GM18508 (cell line): ENCODE data around the gene TMEM106C.

Experiments
- ATAC-seq: cut with Tn5 transposase; IDR thresholded peaks from one replicate; pipeline ENCODE4 v1.9.1; 2021; ENCODE audit warnings: moderate number of reproducible peaks; ENCODE audit not compliant: insufficient read depth, unreplicated experiment

TMEM106C gene

GRCh38 chr12:47978598-47978873, 15.1 kb downstream of the TMEM106C start:
- no peak for ATAC-seq

- no peak for ATAC-seq
Observed at GRCh38 chr12:47979166-47979565, 15.8 kb downstream of the TMEM106C start.

GRCh38 chr12:47979686-47980085, 16.3 kb downstream of the TMEM106C start:
- no peak for ATAC-seq

GRCh38 chr12:47980197-47980596, 16.8 kb downstream of the TMEM106C start:
- ATAC-seq: no peak

- no peak for ATAC-seq
Observed at GRCh38 chr12:47980779-47981495, 17.5 kb downstream of the TMEM106C start.

- no peak for ATAC-seq
Observed at GRCh38 chr12:47981496-47982260, 18.3 kb downstream of the TMEM106C start.

GRCh38 chr12:47982311-47982710, 18.9 kb downstream of the TMEM106C start:
- ATAC-seq: no peak

GRCh38 chr12:47982770-47983169, 19.4 kb downstream of the TMEM106C start:
- ATAC-seq: no peak

- ATAC-seq: no peak
Observed at GRCh38 chr12:47983541-47984115, 20.2 kb downstream of the TMEM106C start.

- ATAC-seq: no peak
Observed at GRCh38 chr12:47984331-47984801, 21.0 kb downstream of the TMEM106C start.

- no peak for ATAC-seq
Observed at GRCh38 chr12:47985596-47986290, 22.3 kb downstream of the TMEM106C start.

- ATAC-seq: no peak
Observed at GRCh38 chr12:47986291-47986660, 22.9 kb downstream of the TMEM106C start.

GRCh38 chr12:47986832-47987231, 23.4 kb downstream of the TMEM106C start:
- no peak for ATAC-seq

GRCh38 chr12:47987411-47988072, 24.1 kb downstream of the TMEM106C start:
- ATAC-seq: no peak

GRCh38 chr12:47988073-47989022, 25.0 kb downstream of the TMEM106C start:
- ATAC-seq: no peak

GRCh38 chr12:47989023-47989417, 25.6 kb downstream of the TMEM106C start:
- no peak for ATAC-seq

- ATAC-seq: no peak
Observed at GRCh38 chr12:47989666-47990065, 26.3 kb downstream of the TMEM106C start.

GRCh38 chr12:47990351-47991105, 27.1 kb downstream of the TMEM106C start:
- no peak for ATAC-seq
